TTC549 (cell line): ENCODE data around the gene EED.
"Not testable (repeated sequence)": the region's sequence is repeated elsewhere in the genome, so short reads cannot be mapped to it uniquely, and the experiment has no call there.

Experiments
- FAIRE-seq: peaks from 2 replicates; lab custom pipeline; 2012; peaks lifted over from hg19 to GRCh38; lab: Jason Lieb, UNC

The EED gene

GRCh38 chr11:86247608-86248007, 3.1 kb downstream of the EED start:
- no peak for FAIRE-seq

- no peak for FAIRE-seq
Observed at GRCh38 chr11:86248609-86249008, 4.1 kb downstream of the EED start.

GRCh38 chr11:86249307-86250098, 5.0 kb downstream of the EED start:
- FAIRE-seq = no peak

GRCh38 chr11:86251345-86251744, 6.8 kb downstream of the EED start:
- no peak for FAIRE-seq

- FAIRE-seq = no peak
Observed at GRCh38 chr11:86255896-86256295, 11.3 kb downstream of the EED start.

- FAIRE-seq = no peak
Observed at GRCh38 chr11:86256608-86257007, 12.1 kb downstream of the EED start.

- FAIRE-seq = no peak
Observed at GRCh38 chr11:86257446-86257845, 12.9 kb downstream of the EED start.

GRCh38 chr11:86259730-86260129, 15.2 kb downstream of the EED start:
- FAIRE-seq = no peak

- FAIRE-seq = no peak
Observed at GRCh38 chr11:86261328-86261727, 16.8 kb downstream of the EED start.

- FAIRE-seq = no peak
Observed at GRCh38 chr11:86262387-86262786, 17.8 kb downstream of the EED start.

- no peak for FAIRE-seq
Observed at GRCh38 chr11:86264649-86265048, 20.1 kb downstream of the EED start.

- no peak for FAIRE-seq
Observed at GRCh38 chr11:86265194-86265593, 20.6 kb downstream of the EED start.

GRCh38 chr11:86269645-86270044, 25.1 kb downstream of the EED start:
- no peak for FAIRE-seq

GRCh38 chr11:86274503-86274902, 29.9 kb downstream of the EED start:
- FAIRE-seq = no peak

GRCh38 chr11:86274999-86275398, 30.4 kb downstream of the EED start:
- no peak for FAIRE-seq

GRCh38 chr11:86275493-86276370, 31.2 kb downstream of the EED start:
- no peak for FAIRE-seq

- FAIRE-seq = no peak
Observed at GRCh38 chr11:86277741-86278140, 33.2 kb downstream of the EED start.

- no peak for FAIRE-seq
Observed at GRCh38 chr11:86278226-86278625, 33.7 kb downstream of the EED start.

- no peak for FAIRE-seq
Observed at GRCh38 chr11:86279747-86280146, 35.2 kb downstream of the EED start.

GRCh38 chr11:86287468-86287796, 42.9 kb downstream of the EED start:
- FAIRE-seq = no peak

GRCh38 chr11:86288776-86289507, 44.4 kb downstream of the EED start:
- no peak for FAIRE-seq

- FAIRE-seq = not testable (repeated sequence)
Observed at GRCh38 chr11:86289508-86290280, 45.1 kb downstream of the EED start.
